Measurements from ENCODE around the gene PDE9A. TPM values are rescaled to one million over a fixed set of nuclear protein-coding genes. Genes with fewer than 3 reads are reported as not detected.

Gene PDE9A
- total RNA-seq, 1 donor from 2014 or later: 1.6 TPM

DNA sequence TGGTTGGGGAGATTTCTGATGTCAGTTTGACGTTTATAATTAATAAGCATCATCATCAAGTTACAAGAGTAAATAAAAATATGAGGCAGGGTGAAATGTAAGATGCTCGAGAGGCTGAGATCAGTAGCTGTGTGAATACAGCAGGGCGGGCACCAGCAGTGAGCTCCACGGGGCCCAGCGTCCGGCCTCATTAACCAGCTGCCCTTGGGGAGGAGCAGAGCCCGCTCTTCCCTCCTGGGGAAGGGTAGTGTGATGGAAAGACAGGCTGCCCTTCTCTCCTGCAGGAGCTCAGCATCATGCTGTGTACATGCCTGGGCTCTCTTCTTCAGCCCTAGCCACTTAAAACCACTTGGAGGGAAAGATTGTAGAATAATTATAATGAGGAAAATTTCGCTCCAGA is 23.4 kb downstream of the PDE9A start:
- TF ChIP-seq, protein P1, sequence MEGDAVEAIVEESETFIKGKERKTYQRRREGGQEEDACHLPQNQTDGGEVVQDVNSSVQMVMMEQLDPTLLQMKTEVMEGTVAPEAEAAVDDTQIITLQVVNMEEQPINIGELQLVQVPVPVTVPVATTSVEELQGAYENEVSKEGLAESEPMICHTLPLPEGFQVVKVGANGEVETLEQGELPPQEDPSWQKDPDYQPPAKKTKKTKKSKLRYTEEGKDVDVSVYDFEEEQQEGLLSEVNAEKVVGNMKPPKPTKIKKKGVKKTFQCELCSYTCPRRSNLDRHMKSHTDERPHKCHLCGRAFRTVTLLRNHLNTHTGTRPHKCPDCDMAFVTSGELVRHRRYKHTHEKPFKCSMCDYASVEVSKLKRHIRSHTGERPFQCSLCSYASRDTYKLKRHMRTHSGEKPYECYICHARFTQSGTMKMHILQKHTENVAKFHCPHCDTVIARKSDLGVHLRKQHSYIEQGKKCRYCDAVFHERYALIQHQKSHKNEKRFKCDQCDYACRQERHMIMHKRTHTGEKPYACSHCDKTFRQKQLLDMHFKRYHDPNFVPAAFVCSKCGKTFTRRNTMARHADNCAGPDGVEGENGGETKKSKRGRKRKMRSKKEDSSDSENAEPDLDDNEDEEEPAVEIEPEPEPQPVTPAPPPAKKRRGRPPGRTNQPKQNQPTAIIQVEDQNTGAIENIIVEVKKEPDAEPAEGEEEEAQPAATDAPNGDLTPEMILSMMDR (IDR thresholded peaks at IDR 0.05; ENCODE audit: insufficient read depth, low read length, severe bottlenecking): no peak
- H3K36me3 ChIP-seq (ENCODE audit: control insufficient read depth, insufficient read depth, low read length): no peaks in the 10 kb centered on the region

GRCh38 chr21:42677339-42678321 is 24.2 kb downstream of the PDE9A start:
- no peak overlapping the region for H3K4me3 ChIP-seq (ENCODE audit: low read depth, low read length)
- peak; percentile 14 for DNase-seq (ENCODE audit: low read depth)
- no peak for FAIRE-seq
- H3K36me3 ChIP-seq (ENCODE audit: control insufficient read depth, insufficient read depth, low read length): no peaks in the 10 kb centered on the region
- TF ChIP-seq, protein P1 (IDR thresholded peaks at IDR 0.05; ENCODE audit: insufficient read depth, low read length, severe bottlenecking): no peak
- peaks cover 10% of the 10 kb centered on the region for H3K27me3 ChIP-seq (ENCODE audit: control insufficient read depth, insufficient read depth, low read length)

More for the DNA sequence above, 23.4 kb downstream of the PDE9A start:
- Histone ChIP-seq H3K27me3 (ENCODE audit: control insufficient read depth, insufficient read depth, low read length) (peaks cover 10% of the 10 kb centered on the region), H3K4me3 (ENCODE audit: low read depth, low read length) (no peak overlapping the region)
- no peak for DNase-seq (ENCODE audit: low read depth)
- FAIRE-seq: no peak

GRCh38 chr21:42678618-42679295 is 25.3 kb downstream of the PDE9A start:
- H3K4me3 ChIP-seq (ENCODE audit: low read depth, low read length): no peak overlapping the region
- TF ChIP-seq, protein P1 (IDR thresholded peaks at IDR 0.05; ENCODE audit: insufficient read depth, low read length, severe bottlenecking): no peak
- no peak for FAIRE-seq
- DNase-seq (ENCODE audit: low read depth): no peak
- peaks cover 12% of the 10 kb centered on the region for H3K27me3 ChIP-seq (ENCODE audit: control insufficient read depth, insufficient read depth, low read length)
- H3K36me3 ChIP-seq (ENCODE audit: control insufficient read depth, insufficient read depth, low read length): no peaks in the 10 kb centered on the region

GRCh38 chr21:42679319-42680057 is 26.1 kb downstream of the PDE9A start:
- TF ChIP-seq, protein P1 (IDR thresholded peaks at IDR 0.05; ENCODE audit: insufficient read depth, low read length, severe bottlenecking): no peak
- H3K36me3 ChIP-seq (ENCODE audit: control insufficient read depth, insufficient read depth, low read length): no peaks in the 10 kb centered on the region
- H3K4me3 ChIP-seq (ENCODE audit: low read depth, low read length): no peak overlapping the region
- FAIRE-seq (no peak), DNase-seq (ENCODE audit: low read depth) (no peak)
- H3K27me3 ChIP-seq (ENCODE audit: control insufficient read depth, insufficient read depth, low read length): peaks cover 12% of the 10 kb centered on the region

DNA sequence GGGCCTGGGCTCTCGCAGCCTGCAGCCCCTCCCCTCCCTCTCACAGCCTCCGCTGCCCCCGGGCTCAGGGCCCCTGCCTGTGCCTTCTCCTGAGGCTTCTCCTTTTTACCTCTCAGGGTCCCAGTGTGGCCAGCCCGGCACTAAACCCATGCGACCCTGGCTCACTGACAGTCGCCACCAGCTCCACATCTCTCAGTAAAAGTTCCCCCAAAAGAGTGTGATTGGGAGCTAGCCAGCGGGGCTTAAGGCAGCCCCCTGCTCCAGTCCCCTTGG is 26.6 kb downstream of the PDE9A start:
- Histone ChIP-seq H3K27me3 (ENCODE audit: control insufficient read depth, insufficient read depth, low read length) (peaks cover 12% of the 10 kb centered on the region), H3K36me3 (ENCODE audit: control insufficient read depth, insufficient read depth, low read length) (no peaks in the 10 kb centered on the region), H3K4me3 (ENCODE audit: low read depth, low read length) (no peak overlapping the region)
- TF ChIP-seq, protein P1 (IDR thresholded peaks at IDR 0.05; ENCODE audit: insufficient read depth, low read length, severe bottlenecking): no peak
- FAIRE-seq (no peak), DNase-seq (ENCODE audit: low read depth) (no peak)
